Measurements from ENCODE around the gene PGM2.
A peak's percentile ranks its signal among the peaks of the same experiment; 100 is the strongest.

The PGM2 gene

DNA sequence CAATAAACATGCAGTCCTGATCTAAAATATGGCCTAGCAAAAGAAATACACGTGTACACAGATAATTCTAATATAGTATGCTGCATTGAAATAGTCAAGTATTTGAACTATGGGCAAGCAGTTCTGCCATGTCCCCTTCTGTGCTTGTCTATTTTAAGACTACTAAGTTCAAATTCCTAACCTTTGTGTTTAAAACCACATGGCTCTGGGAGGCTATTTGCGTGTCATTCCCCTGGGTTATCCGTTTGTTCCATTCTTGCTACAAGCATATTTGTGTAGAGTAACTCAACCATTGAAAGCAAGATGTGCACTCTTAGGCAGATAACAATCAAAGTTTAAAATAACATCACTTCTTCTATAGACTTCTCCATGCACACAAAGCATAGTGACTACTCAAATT, 39.0 kb downstream of the PGM2 start:
- no peak for DNase-seq

DNA sequence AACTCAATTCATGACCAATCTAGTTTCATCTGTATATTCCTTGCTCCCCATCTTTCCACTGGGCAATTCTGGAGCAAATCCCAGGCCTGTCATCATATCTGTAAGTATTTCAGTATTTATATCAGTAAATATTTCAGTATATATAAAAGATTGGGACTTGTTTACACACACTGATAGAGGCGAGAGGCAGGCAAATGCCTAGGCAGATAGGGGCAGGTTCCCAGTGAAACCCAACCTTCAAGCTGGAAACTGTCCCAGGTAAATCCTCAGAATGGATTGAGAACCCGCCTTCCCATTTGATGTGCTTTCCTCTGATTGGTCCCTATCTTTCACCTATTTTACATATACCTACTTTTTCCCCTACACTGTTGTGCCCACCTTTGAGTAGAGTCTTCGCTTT, 40.6 kb downstream of the PGM2 start:
- DNase-seq = no peak

DNA sequence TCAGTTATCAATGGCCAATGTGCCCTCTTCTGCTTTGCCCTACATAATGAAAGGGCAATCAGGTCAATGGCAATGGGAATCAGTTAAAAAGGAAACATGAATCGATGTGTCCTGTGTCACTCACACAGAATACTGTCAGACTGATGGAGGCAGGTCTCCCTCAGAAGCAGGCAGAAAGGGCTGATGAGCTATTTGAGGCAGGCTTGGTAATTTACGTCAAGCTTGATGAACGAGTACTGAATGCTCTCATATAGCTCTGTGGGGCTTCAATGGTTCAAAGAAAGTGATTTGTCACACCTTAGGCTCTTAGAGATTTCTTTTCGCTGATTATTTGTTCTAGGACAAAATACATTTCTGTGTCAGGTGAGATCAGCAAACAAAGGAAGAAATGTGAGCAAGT, 41.8 kb downstream of the PGM2 start:
- DNase-seq = no peak

DNA sequence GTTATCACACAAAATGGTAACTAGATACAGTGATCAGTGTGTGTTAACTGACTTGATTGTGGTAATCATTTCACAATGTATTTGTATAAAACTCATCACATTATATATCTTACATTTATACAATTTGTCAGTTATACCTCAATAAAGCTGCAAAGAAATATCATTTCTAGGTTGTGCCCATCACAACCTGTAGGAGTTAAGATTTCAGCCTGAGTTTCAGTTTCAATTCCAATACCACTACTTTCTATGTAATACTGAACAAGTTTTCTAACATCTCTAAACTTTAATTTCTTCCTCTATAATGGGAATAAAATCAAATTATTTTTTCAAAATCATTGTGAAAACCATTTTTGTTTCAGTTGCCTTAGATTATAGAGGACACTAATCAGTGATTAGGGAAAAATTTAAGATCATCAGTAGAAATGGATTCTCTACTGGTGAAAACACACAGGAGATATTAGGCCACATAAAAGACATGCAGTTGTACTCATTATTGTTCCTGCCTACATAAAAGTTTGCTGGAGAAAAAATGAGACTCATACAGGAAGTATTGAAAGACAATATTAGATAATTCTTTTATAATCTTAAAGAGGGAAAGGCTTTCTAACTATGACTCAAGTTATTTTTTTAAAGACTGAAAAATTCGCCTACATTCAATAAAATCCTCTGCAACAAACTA, 46.0 kb downstream of the PGM2 start:
- no peak for DNase-seq

DNA sequence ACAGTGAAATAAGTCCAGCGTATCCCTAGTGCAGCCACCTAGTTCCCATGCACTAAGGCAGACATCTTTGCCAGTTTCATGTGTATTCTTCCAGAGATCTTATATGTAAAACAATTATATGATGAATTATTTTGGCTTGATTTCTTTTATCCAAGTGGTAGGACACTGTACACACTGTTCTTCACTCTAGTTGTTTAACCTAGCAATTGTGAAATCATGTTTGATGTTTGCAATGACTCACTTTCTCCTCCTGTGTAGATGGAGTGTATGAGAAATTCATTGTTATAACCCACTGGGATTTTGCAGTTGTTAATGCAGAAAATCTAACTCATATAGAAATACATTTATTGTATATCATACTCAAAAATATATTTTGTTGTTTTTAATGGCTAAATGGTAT, 46.9 kb downstream of the PGM2 start:
- no peak for DNase-seq

DNA sequence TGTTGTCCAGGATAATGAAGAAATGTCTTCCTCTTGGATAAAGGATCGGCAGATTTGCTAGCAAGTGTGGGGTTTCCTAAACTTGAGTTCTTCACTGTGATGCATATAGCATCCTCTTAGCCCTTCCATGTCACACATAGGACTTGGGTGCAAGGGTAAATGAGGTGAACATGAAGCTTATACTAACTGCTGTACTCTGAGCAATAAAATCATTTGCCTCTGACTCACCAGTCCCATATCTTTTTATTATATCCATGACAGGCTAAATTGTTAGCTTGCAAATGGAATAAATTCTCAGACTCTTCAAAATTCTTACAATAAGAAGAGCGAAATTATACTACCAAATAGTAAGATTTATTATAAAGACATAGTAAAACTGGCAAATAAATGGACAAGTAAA, 49.7 kb downstream of the PGM2 start:
- DNase-seq = no peak

- no peak for DNase-seq
Observed at GRCh38 chr4:37879365-37879764, 52.9 kb downstream of the PGM2 start.

GRCh38 chr4:37881811-37882210, 55.3 kb downstream of the PGM2 start:
- DNase-seq = no peak

GRCh38 chr4:37882665-37883296, 56.3 kb downstream of the PGM2 start:
- DNase-seq = no peak

DNA sequence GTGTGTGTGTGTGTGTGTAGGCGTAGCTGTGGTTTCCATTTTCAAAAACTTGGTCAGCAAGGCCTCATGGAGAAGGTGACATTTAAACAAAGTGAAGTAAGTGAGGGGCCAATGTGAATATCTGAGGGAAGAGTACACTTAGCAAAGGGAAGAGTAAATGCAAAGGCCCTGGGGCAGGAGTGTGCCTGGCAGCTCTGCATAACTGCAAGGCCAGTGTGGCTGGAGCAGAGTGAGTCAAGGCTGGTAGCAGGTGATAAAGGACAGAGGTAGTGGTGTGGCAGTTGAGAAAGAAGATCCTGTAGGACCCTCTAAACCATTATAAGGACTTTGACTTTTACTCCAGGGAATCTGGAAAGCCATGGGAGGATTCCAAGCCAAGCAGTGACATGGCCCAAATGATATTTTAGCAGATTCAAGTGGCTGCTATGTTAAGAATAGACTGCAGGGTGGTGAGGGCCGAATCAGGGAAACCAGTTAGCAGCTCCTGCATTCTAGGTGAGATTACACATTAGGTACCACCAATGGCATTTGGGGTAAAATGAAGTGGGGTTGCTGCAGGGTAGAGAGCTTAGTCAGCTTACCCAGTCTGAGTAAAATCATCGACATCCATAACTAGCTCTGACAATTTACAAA, 58.5 kb downstream of the PGM2 start:
- DNase-seq = no peak

- DNase-seq = no peak
Observed at GRCh38 chr4:37885496-37885895, 59.0 kb downstream of the PGM2 start.

- peak; percentile 75 for DNase-seq
Observed at GRCh38 chr4:37889849-37890800, 63.6 kb downstream of the PGM2 start.

DNA sequence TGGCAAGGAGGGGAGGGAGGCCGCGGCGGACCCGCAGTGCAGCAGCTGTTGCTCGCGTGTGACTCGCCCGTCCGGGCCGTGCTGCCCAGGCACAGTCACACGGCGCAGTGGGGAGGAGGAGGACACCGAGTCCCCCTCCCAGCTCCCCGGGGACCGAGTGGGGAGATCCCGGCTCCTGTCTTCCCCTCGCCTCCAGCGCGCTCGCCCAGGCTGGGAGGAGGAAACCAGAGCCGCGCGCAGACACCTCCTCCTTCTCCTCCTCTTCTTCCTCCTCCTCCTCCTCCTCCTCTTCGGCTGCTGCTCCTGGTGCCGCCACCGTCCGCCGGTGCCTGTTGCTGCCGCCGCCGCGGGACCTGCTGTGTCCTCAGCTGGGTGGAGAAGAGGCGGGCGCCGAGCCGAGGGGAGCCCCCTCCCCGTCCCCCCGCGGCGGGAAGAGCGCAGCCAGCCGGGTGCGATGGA, 64.3 kb downstream of the PGM2 start, which contains the start of gene TBC1D1:
Gene TBC1D1, plus strand, starts transcription at position 284 of the 459 bp plus-strand sequence. CDS start 11,012 bp downstream, outside the sequence.
- peak; percentile 56 for DNase-seq

DNA sequence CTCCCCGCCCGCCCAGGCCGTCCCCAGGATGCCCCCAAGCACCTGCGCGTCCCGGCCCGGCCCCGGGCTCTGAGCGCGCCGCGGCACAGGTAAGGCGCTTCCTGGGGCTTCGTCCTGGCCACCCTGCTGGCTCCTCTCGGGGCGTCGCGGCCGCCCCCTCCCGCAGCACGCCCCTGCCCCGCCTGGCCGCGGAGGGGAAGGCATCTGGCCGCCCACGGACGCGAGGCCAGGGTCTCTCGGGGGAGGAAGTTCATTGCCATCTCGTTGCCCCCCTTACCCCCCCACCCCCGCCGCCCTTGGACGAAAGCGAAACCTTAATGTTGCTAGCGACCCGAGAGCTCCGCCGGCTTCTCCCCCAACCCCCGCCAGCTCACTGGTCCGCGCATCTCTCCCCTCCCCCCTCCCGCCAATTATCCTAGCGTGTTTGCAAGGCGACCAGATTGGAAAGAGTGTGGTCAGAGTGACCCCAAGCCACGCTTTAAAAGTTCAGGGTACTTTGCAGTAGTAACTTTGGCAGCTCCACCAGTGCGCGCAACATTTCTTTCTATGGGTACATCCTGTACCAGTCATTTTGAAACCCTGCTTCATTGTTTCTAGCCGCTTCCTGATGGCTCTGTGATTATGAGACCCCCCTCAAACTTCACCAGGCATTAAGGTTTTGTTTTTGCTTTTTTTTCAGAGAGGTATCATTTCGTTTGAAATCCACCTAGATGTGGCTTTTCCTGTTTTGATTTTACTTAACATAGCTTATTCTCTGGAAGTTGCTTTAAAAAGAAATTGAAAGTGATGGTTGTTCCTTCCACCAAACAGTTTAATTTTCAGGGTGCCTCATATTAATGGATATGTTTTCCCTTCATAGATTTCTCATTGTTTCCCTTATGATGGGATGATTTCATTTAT, 65.0 kb downstream of the PGM2 start:
- peak; percentile 38 for DNase-seq

- no peak for DNase-seq
Observed at GRCh38 chr4:37892641-37893040, 66.2 kb downstream of the PGM2 start.

GRCh38 chr4:37893164-37893563, 66.7 kb downstream of the PGM2 start:
- no peak for DNase-seq

- no peak for DNase-seq
Observed at GRCh38 chr4:37895271-37895670, 68.8 kb downstream of the PGM2 start.

DNA sequence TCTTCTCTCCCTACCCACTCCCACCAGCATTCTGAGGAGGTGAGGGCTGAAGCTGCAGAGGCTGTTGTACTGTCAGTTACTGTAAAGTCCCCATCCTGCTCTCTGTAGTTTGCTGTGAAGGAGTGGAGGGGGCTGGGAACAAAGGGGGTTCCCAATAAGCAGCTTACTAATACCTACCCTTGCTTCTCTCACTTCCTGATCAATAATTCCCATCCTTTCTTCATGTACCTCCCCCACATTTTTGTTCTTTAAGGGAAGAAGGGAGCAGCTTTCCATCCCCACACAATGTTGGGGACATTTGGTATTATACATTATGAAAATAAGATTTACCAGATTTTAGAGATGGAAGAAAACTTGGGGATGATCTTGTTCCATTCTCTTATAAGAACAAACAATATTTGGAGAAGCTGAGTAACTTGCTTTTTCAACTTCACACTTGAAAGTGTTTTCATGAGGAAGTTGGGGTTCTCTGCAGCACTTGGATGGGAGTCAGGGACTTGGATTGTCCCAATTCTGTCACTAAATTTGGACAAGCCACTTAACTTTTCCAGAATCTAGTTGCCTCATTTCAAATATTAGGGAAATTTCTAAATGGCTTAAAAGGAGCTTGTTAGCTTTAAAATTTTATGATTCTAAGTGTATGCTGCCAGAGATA, 69.8 kb downstream of the PGM2 start:
- no peak for DNase-seq

GRCh38 chr4:37902212-37902611, 75.7 kb downstream of the PGM2 start:
- no peak for DNase-seq

- no peak for DNase-seq
Observed at GRCh38 chr4:37902738-37903693, 76.5 kb downstream of the PGM2 start.

All from retina (tissue), 1 donor.